Right lobe of liver (tissue), 6 donors: ENCODE data around the gene AOAH. TPM values are rescaled to one million over a fixed set of nuclear protein-coding genes. Genes with fewer than 3 reads are reported as not detected.

ENCODE experiments used
- ATAC-seq, 4 donors: fragments of 200-7000 bp; cut with Tn5 transposase; one replicate each; pipeline ENCODE4 v1.9.1; 2020; ENCODE audit warnings: mild to moderate bottlenecking in 4 of 4, moderate library complexity in 4 of 4
- DNase-seq, 3 donors: peaks; one replicate each; pipeline ENCODE4 v3.0.0-alpha.2; 2020
- H3K27ac ChIP-seq, 3 donors: fragments of 200-600 bp; one replicate each; pipeline ENCODE4 v1.8.0; 2022
- H3K27me3 ChIP-seq, 2 donors: fragments of 200-600 bp; one replicate each; pipeline ENCODE4 v1.8.0; 2022
- H3K36me3 ChIP-seq, 4 donors: fragments of 200-600 bp; sonication (generic) in 1 of 4; one replicate each; pipeline versions ENCODE4 v1.5.1 to v1.8.0; 2017 to 2022; ENCODE audit warnings: control low read depth in 1 of 4
- H3K4me1 ChIP-seq, 4 donors: fragments of 200-600 bp; sonication (generic) in 1 of 4; one replicate each; pipeline versions ENCODE4 v1.5.1 to v1.8.0; 2017 to 2022; ENCODE audit warnings: control low read depth in 1 of 4
- H3K4me3 ChIP-seq, 3 donors: fragments of 200-600 bp; one replicate each; pipeline ENCODE4 v1.8.0; 2022
- H3K9me3 ChIP-seq, 4 donors: fragments of 200-600 bp; sonication (generic) in 1 of 4; one replicate each; pipeline versions ENCODE4 v1.5.1 to v1.8.0; 2017 to 2022; ENCODE audit warnings: control low read depth in 1 of 4
- POLR2A ChIP-seq: fragments of 450-650 bp; IDR thresholded peaks from one replicate; pipeline ENCODE4 v1.6.1; 2017; ENCODE audit warnings: antibody characterized with exemption, mild to moderate bottlenecking
- WGBS: methylation state at CpG from one replicate; pipeline ENCODE4 v1.1.6; 2018; ENCODE audit warnings: low coverage, low lambda C conversion rate; ENCODE audit not compliant: insufficient coverage; ENCODE audit errors: missing lambda C conversion rate; 5-methylcytosine and 5-hydroxymethylcytosine counted together
- intact Hi-C, 2 donors: fragments of 100-400 bp; cut with DNase I; formaldehyde crosslinking; loops; one replicate each; pipeline versions ENCODE4 v1.11.2 to v1.14.1; 2022
- total RNA-seq, 6 experiments: library from RNA; depleted of rRNA in 2 of 6; stranded (reverse); fragments of >200 nt in 2 of 6; fragmentation: NEBNext Ultra II Directional in 3 of 6; extraction: Animal tissue kit (Norgen Biotek cat#: 25700) in 3 of 6; gene quantifications; one replicate each; pipeline versions ENCODE4 v1.1.0 to v1.2.4, GENCODE V29; 2016 to 2023
- TF ChIP-seq, protein P1 (sequence below), 4 donors: fragments of 200-600 bp in 3 of 4; fragments of 450-650 bp in 1 of 4; IDR thresholded peaks; one replicate each; pipeline versions ENCODE4 v1.5.1 to v1.8.0; 2016 to 2022; ENCODE audit warnings: antibody characterized with exemption in 4 of 4, mild to moderate bottlenecking in 2 of 4
- donor health status: DM: no; HTN: yes; CAD: no.
- donor health status: DM: no; HTN: no; CAD: no.
- donor health status: DM: no; HTN: no; CAD: no.
- donor health status: DM: no; HTN: yes; CAD: no.
- donor health status: DM: no; HTN: yes; CAD: no.

Gene AOAH
- total RNA-seq, 6 experiments from 2014 or later: 2.9 to 11.3 (median 6.4) TPM

DNA sequence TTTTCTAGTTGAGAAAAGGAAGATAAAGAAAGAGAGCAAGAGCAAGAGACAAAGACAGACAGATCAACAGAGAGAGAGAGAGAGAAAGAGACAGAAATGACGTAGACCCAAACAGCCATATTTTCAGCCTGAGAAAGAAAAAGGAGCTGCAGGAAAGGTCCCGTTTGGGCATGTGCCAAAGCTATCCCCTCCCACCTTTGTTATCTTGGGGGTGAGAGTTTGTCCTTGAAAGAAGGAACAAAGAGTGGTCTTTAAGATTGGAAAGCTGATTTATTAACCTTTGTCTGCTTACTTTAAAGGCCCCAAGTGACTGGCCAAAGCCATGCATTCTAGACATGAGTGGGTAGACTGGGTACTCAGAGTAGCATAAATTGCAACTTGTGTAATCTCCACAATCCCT lies 98.2 kb downstream of the AOAH start:
- ATAC-seq (no peak), DNase-seq (no peak)
- H3K27ac ChIP-seq: no peak overlapping the region
- WGBS: 55% methylated on average over 2 of the region's 2 CpGs
- H3K36me3 ChIP-seq: no peaks in the 10 kb centered on the region
- H3K27me3 ChIP-seq: no peaks in the 10 kb centered on the region
- peaks cover 0 to 10% (median 0%) of the 10 kb centered on the region in 4 donors for H3K4me1 ChIP-seq
- no peak overlapping the region for H3K4me3 ChIP-seq
- TF ChIP-seq, protein P1, sequence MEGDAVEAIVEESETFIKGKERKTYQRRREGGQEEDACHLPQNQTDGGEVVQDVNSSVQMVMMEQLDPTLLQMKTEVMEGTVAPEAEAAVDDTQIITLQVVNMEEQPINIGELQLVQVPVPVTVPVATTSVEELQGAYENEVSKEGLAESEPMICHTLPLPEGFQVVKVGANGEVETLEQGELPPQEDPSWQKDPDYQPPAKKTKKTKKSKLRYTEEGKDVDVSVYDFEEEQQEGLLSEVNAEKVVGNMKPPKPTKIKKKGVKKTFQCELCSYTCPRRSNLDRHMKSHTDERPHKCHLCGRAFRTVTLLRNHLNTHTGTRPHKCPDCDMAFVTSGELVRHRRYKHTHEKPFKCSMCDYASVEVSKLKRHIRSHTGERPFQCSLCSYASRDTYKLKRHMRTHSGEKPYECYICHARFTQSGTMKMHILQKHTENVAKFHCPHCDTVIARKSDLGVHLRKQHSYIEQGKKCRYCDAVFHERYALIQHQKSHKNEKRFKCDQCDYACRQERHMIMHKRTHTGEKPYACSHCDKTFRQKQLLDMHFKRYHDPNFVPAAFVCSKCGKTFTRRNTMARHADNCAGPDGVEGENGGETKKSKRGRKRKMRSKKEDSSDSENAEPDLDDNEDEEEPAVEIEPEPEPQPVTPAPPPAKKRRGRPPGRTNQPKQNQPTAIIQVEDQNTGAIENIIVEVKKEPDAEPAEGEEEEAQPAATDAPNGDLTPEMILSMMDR (IDR thresholded peaks at IDR 0.05): no peak
- TF ChIP-seq POLR2A: no peak
- intact Hi-C loops: no loop called here
- no peaks in the 10 kb centered on the region for H3K9me3 ChIP-seq

DNA sequence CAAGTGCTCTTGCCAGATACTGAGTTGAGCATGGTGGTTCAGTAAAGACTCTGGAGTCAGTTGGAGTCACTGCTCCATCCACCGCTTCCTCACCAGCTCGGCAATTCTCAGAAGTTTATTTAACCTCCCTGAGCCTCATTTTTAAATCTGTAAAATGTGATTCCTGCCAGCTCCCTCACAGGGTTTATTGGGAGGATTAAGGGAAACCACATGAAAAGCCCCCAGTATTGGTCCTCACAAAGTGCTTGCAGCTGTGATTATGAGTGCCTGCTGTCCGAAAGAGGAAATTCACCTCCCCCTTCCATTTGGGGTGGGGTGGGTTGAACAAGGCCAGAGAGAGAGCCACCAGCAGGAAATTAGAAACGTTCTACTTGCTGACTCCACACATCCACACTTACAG lies 99.0 kb downstream of the AOAH start:
- ATAC-seq: peak; percentile 6 to 51 (median 30)
- WGBS: 57% methylated on average over 4 of the region's 4 CpGs
- intact Hi-C loops: no loop called here

DNA sequence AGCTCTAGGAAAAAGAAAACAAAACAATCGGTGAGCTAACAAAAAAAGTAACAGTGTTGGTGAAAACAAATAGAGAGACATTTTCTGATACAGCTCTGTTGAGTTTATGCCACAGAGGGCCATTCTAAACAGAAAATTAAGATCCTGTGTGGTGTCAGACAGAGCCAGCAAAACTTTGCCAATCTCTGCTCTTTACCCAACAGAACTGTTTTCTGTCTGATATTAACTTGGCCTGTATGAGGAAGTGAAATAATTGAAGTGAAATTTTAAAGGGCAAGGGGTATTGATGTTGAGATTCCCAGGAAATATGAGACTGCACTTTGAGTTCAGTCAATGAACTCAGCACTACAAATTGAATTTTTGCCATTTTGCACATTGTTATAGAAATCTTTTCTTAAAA lies 101.0 kb downstream of the AOAH start:
- DNase-seq: no peak
- intact Hi-C loops: no loop called here
- ATAC-seq: peak; percentile 43 to 89 (median 64)
- TF ChIP-seq POLR2A: no peak
- TF ChIP-seq, protein P1 (IDR thresholded peaks at IDR 0.05): no peak
- H3K4me3 ChIP-seq: no peak overlapping the region
- 29% methylated on average over 1 of the region's 1 CpG for WGBS
- H3K4me1 ChIP-seq: peaks cover 0 to 10% (median 0%) of the 10 kb centered on the region in 4 donors
- H3K9me3 ChIP-seq: no peaks in the 10 kb centered on the region
- H3K27me3 ChIP-seq: no peaks in the 10 kb centered on the region
- peak overlapping the region in 1 of 3 donors; percentile 11 for H3K27ac ChIP-seq
- no peaks in the 10 kb centered on the region for H3K36me3 ChIP-seq

More for the DNA sequence above, 99.0 kb downstream of the AOAH start:
- no peaks in the 10 kb centered on the region for H3K36me3 ChIP-seq
- no peak overlapping the region for H3K4me3 ChIP-seq
- H3K27ac ChIP-seq: no peak overlapping the region
- H3K4me1 ChIP-seq: peaks cover 0 to 10% (median 0%) of the 10 kb centered on the region in 4 donors
- DNase-seq: no peak
- TF ChIP-seq, protein P1 (IDR thresholded peaks at IDR 0.05): no peak
- TF ChIP-seq POLR2A: no peak
- H3K9me3 ChIP-seq: no peaks in the 10 kb centered on the region
- no peaks in the 10 kb centered on the region for H3K27me3 ChIP-seq

GRCh38 chr7:36621396-36621795 lies 102.9 kb downstream of the AOAH start:
- Histone ChIP-seq H3K4me1 (peaks cover 0 to 10% (median 0%) of the 10 kb centered on the region in 4 donors), H3K9me3 (no peaks in the 10 kb centered on the region), H3K27me3 (no peaks in the 10 kb centered on the region), H3K4me3 (no peak overlapping the region), H3K27ac (no peak overlapping the region), H3K36me3 (no peaks in the 10 kb centered on the region)
- intact Hi-C loops: no loop called here
- no peak for TF ChIP-seq POLR2A
- TF ChIP-seq, protein P1 (IDR thresholded peaks at IDR 0.05): no peak
- 56% methylated on average over 10 of the region's 10 CpGs for WGBS
- DNase-seq: no peak
- ATAC-seq: no peak
